ENCODE data around the gene LASP1. TPM values are rescaled to one million over a fixed set of nuclear protein-coding genes. Genes with fewer than 3 reads are reported as not detected.
A peak's percentile ranks its signal among the peaks of the same experiment; 100 is the strongest.
"Not testable (repeated sequence)": the region's sequence is repeated elsewhere in the genome, so short reads cannot be mapped to it uniquely, and the experiment has no call there.

Gene LASP1
- polyA plus RNA-seq, 1 of the 3 experiments (the other 2 are of a cell fraction), result 102 TPM

- TF ChIP-seq SIN3A (IDR thresholded peaks at IDR 0.05; ENCODE audit: borderline replicate concordance, low read depth, low read length) (peak; percentile 74; the same call in 1 of the 2 replicates), CHD2 (IDR thresholded peaks at IDR 0.05; ENCODE audit: low read length, partially characterized antibody) (peak; percentile 93), EZH2phosphoT487 (IDR thresholded peaks at IDR 0.05; ENCODE audit: borderline replicate concordance, low read depth) (no peak), FOXM1 (IDR thresholded peaks at IDR 0.05; ENCODE audit: low read depth) (no peak), RCOR1 (IDR thresholded peaks at IDR 0.05; ENCODE audit: low read length) (no peak; the same call in 1 of the 2 replicates), REST (IDR thresholded peaks at IDR 0.05; ENCODE audit: low read depth, low read length) (no peak), NRF1 (IDR thresholded peaks at IDR 0.05; ENCODE audit: low read depth, low read length) (no peak), SMC3 (IDR thresholded peaks at IDR 0.05; ENCODE audit: low read depth, low read length) (no peak)
These were observed 55.6 kb downstream of the LASP1 start, which contains the start of gene LASP1NB (continued) for GRCh38 chr17:38925263-38925995.

GRCh38 chr17:38926293-38927070, 56.6 kb downstream of the LASP1 start:
- 83% methylated on average over 2 of the region's 2 CpGs for WGBS (ENCODE audit: low lambda C conversion rate)
- DNase-seq, result no peak
- Histone ChIP-seq H3F3A (replicated peaks; ENCODE audit: insufficient read depth) (peaks cover 39% of the 10 kb centered on the region), H3K36me3 (replicated peaks in 1 of 2; ENCODE audit: control insufficient read depth in 1 of 2, insufficient read depth in 2 of 2, low read length in 1 of 2) (no peaks in the 10 kb centered on the region), H3K27me3 (ENCODE audit: insufficient read depth) (no peaks in the 10 kb centered on the region), H3K9me2 (no peaks in the 10 kb centered on the region), H2AFZ (ENCODE audit: low read depth) (peak overlapping the region; percentile 86; the same call in 1 of the 2 replicates), H4K20me1 (ENCODE audit: insufficient read depth) (0 out of 2 replicates have a peak, but pooled peaks cover 8% of the 10 kb centered on the region), H3K9ac (peak overlapping the region; percentile 76; the same call in 1 of the 2 replicates), H3K79me2 (ENCODE audit: insufficient read depth) (no peaks in the 10 kb centered on the region), H3K4me3 (ENCODE audit: low read depth in 2 of 2, low read length in 1 of 2) (peak overlapping the region; percentile 56 to 77), H3K27ac (ENCODE audit: low read depth in 2 of 2, low read length in 1 of 2) (peak overlapping the region; percentile 73 to 96; a peak in 3 of 4 replicates), H3K9me3 (no peaks in the 10 kb centered on the region), H3K4me1 (ENCODE audit: control insufficient read depth in 1 of 2, insufficient read depth in 2 of 2, low read depth in 1 of 2, low read length in 1 of 2) (peaks cover 9 to 22% of the 10 kb centered on the region in 2 experiments; a peak in 2 of 4 replicates), H3K4me2 (peak overlapping the region; percentile 83)
- POLR2A ChIA-PET, result interaction anchor here (0.6 to 3.8 kb wide), 7 partner anchors 12 to 186 kb away, joined by 3 to 39 read pairs (median 8); partner anchors contain the start of genes LASP1 and RPL23
- CTCF ChIA-PET, result interaction anchor here (1.0 to 1.1 kb wide), 2 partner anchors 310 to 319 kb away, joined by 3 read pairs; no protein-coding TSS in a partner anchor
- TF ChIP-seq ZBTB33 (IDR thresholded peaks at IDR 0.05; ENCODE audit: borderline replicate concordance, low read depth), result no peak
- TF ChIP-seq PBX3 (IDR thresholded peaks at IDR 0.05), result peak; percentile 44; the same call in 1 of the 2 replicates

- CTCF ChIA-PET; POLR2A ChIA-PET; H3K9ac ChIP-seq; H3K36me3 ChIP-seq (replicated peaks in 1 of 2; ENCODE audit: control insufficient read depth in 1 of 2, insufficient read depth in 2 of 2, low read length in 1 of 2); H2AFZ ChIP-seq (ENCODE audit: low read depth); H3K4me3 ChIP-seq (ENCODE audit: low read depth in 2 of 2, low read length in 1 of 2); H3K4me1 ChIP-seq (ENCODE audit: control insufficient read depth in 1 of 2, insufficient read depth in 2 of 2, low read depth in 1 of 2, low read length in 1 of 2); H3K9me2 ChIP-seq; DNase-seq; H3K9me3 ChIP-seq; H3K79me2 ChIP-seq (ENCODE audit: insufficient read depth); H3K27me3 ChIP-seq (ENCODE audit: insufficient read depth); H4K20me1 ChIP-seq (ENCODE audit: insufficient read depth); H3K27ac ChIP-seq (ENCODE audit: low read depth in 2 of 2, low read length in 1 of 2); H3K4me2 ChIP-seq: not testable (repeated sequence)
- peaks cover 15% of the 10 kb centered on the region for H3F3A ChIP-seq (replicated peaks; ENCODE audit: insufficient read depth)
- no CpG with 5 or more reads among the region's 36 CpGs for WGBS (ENCODE audit: low lambda C conversion rate)
These were observed 60.9 kb downstream of the LASP1 start for GRCh38 chr17:38930782-38931181.

Measured in SK-N-SH (cell line).